ENCODE data around the gene CHRDL1.
"Not testable (repeated sequence)": the region's sequence is repeated elsewhere in the genome, so short reads cannot be mapped to it uniquely, and the experiment has no call there.

Gene CHRDL1

DNA sequence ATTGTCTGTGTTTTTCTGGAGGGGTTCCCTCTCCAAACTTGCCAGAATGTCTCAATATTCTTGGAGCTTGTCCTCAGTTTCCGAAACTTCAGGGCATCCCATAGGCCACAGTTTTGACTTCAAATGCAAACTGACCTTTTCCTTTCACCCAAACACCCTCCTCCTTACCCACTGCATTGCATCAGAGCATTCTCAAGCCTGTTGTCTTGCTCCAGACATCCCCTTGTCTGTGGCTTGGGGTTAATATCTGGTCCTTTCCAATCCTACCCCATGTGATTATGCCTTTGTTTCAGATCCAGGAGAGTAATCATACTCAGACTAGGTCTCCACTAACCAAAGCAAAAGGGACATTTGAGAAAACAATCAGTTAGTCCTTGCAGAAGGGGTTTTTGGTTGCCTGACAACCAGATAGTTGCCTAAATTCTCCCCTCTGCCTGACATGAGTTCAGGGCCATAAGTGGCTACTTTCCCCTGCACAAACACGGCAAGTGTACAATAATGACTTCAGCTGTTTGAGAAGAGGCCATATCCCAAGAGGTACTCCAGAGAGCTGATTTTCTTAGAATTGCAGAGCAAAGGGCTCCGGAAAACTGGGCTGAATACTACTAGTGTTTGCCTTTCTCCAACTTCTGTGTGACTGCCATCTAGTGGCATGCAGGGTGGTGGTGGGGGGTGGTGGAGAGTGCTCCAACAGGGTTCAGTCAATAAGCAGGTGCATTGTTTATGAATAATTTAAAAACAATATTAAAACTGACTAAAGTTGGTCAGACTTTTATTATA lies 130.2 kb downstream of the CHRDL1 start:
- peak in 18 of 56 donors; percentile 0 to 11 (median 2) for DNase-seq

DNA sequence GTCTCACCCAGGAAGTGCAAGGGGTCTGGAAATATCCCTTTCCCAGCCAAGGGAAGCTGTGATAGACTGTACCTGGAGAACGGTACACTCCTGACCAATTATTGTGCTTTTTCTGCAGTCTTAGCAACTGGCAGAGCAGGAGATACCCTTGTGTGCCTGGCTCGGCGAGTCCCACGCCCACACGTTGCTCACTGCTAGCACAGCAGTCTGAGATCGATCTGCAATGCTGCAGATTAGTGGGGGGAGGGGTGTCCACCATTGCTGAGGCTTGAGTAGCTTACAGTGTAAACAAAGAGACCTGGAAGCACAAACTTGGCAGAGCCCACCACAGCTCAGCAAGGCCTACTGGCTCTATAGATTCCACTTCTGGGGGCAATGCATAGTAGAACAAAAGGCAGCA lies 138.5 kb downstream of the CHRDL1 start:
- DNase-seq: no peak

DNA sequence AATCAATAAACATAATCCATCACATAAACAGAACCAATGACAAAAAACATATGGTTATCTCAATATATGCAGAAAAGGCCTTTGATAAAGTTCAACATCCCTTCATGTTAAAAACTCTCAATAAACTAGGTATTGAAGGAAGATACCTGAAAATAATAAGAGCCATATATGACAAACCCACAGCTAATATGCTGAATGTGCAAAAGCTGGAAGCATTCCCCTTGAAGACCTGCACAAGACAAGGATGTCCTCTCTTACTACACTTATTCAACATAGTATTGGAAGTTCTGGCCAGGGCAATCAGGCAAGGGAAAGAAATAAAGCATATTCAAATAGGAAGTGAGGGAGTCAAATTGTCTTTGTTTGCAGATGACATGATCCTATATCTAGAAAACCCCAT lies 141.3 kb downstream of the CHRDL1 start:
- DNase-seq: not testable (repeated sequence)

DNA sequence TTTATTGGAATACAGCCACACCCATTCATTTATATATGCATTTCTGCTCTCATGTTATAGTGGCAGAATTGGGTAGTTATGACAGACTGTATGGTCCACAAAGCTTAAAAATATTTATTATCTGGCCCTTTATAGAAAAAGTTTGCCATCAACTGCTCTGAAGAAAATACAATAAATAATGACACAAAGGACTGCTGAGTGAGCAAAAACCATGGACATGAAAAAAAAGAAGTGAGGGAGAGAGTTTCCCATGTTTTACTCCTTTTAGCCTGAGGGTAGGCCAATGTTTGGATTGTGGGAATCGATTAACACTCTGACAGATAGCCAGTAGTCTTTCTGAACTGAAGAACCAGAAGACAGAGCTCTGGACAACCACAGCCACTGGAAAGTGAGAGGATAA lies 149.2 kb downstream of the CHRDL1 start:
- DNase-seq: no peak
